Heart left ventricle (tissue), 16 donors: ENCODE measurements around the gene ISM1. TPM values are rescaled to one million over a fixed set of nuclear protein-coding genes. Genes with fewer than 3 reads are reported as not detected.

Experiments
- ATAC-seq, 4 donors: fragments of 200-7000 bp; cut with Tn5 transposase; one replicate each; pipeline ENCODE4 v1.9.1; 2020 to 2022; ENCODE audit warnings: moderate library complexity in 4 of 4, mild to moderate bottlenecking in 3 of 4, moderate number of reproducible peaks in 1 of 4
- DNase-seq, 5 donors: peaks; one replicate each; pipeline ENCODE4 v3.0.0-alpha.2; 2020
- H3K27ac ChIP-seq, 12 donors: fragments of 200-600 bp; sonication (generic) in 4 of 12; one replicate each; pipeline versions ENCODE4 v1.5.0 to v1.8.0; 2016 to 2022; ENCODE audit warnings: mild to moderate bottlenecking in 2 of 12
- H3K27me3 ChIP-seq, 9 donors: fragments of 200-600 bp; sonication (generic) in 2 of 9; one replicate each; pipeline versions ENCODE4 v1.5.1 to v1.8.0; 2016 to 2022; ENCODE audit warnings: mild to moderate bottlenecking in 3 of 9
- H3K36me3 ChIP-seq, 9 donors: fragments of 200-600 bp; sonication (generic) in 2 of 9; one replicate each; pipeline versions ENCODE4 v1.5.0 to v1.8.0; 2018 to 2022; ENCODE audit warnings: mild to moderate bottlenecking in 2 of 9
- H3K4me1 ChIP-seq, 12 donors: fragments of 200-600 bp; sonication (generic) in 4 of 12; one replicate each; pipeline versions ENCODE4 v1.5.0 to v1.8.0; 2016 to 2022; ENCODE audit warnings: mild to moderate bottlenecking in 3 of 12
- H3K4me3 ChIP-seq, 12 donors: fragments of 200-600 bp; sonication (generic) in 4 of 12; one replicate each; pipeline versions ENCODE4 v1.5.0 to v1.8.0; 2017 to 2022; ENCODE audit warnings: mild to moderate bottlenecking in 9 of 12, moderate library complexity in 4 of 12
- H3K9me3 ChIP-seq, 12 donors: fragments of 200-600 bp; sonication (generic) in 4 of 12; one replicate each; pipeline versions ENCODE4 v1.5.0 to v1.8.0; 2016 to 2022; ENCODE audit warnings: mild to moderate bottlenecking in 1 of 12
- CTCF ChIP-seq, 12 donors: fragments of 200-600 bp; sonication (generic) in 4 of 12; IDR thresholded peaks; one replicate each; pipeline versions ENCODE4 v1.5.0 to v1.8.0; 2018 to 2022; ENCODE audit warnings: antibody characterized with exemption in 12 of 12, mild to moderate bottlenecking in 5 of 12
- POLR2A ChIP-seq, 2 donors: fragments of 450-650 bp; IDR thresholded peaks; one replicate each; pipeline ENCODE4 v1.6.1; 2017; ENCODE audit warnings: antibody characterized with exemption in 2 of 2, mild to moderate bottlenecking in 2 of 2, moderate library complexity in 2 of 2
- WGBS, 4 donors: extraction: QIAGEN DNeasy Blood & Tissue Kit in 2 of 4; methylation state at CpG; one replicate each; pipeline versions ENCODE4 v1.1.5 to v1.1.7; 2013 to 2018; 5-methylcytosine and 5-hydroxymethylcytosine counted together
- intact Hi-C, 10 donors: fragments of 100-400 bp; cut with DNase I; formaldehyde crosslinking; loops; one replicate each; pipeline versions ENCODE4 v1.11.1 to v1.14.2; 2022
- polyA plus RNA-seq, 2 donors: library from polyadenylated mRNA; stranded (reverse); fragments of 200-250 nt; gene quantifications; one replicate each; pipeline ENCODE4 v1.2.3, GENCODE V29; 2013
- total RNA-seq, 9 donors: library from RNA; depleted of rRNA in 2 of 9; stranded (reverse); fragments of >200 nt in 2 of 9; fragmentation: NEBNext Ultra II Directional in 3 of 9; extraction: Animal tissue kit (Norgen Biotek cat#: 25700) in 3 of 9; gene quantifications; one replicate each; pipeline versions ENCODE4 v1.1.0 to v1.2.4, GENCODE V29; 2016 to 2023
- donor health status: ischemic (EF 13 %, LVEDD 7.1; RV severe dilation, severe dysfunction).
- donor health status: healthy with polysubstance abuse.
- donor health status: DM: no; HTN: yes; CAD: no.
- donor health status: DM: no; HTN: no; CAD: no.
- donor health status: ischemic (EF 25% LVEDD 6.9; RV normal size, moderate dysfunction).
- donor health status: ischemic (EF 25% LVEDD 5.7; RV mildly dilated, moderate dysfunction).
- donor health status: healthy.
- donor health status: DM: yes; HTN: yes; CAD: no.
- donor health status: ischemic (EF 35%, LVEDD 5.7; RV mildly dilated, moderate dysfunction).
- donor health status: nonischemic (EF 11% LVEDD 7.7; RV severe dilation, severe dysfunction).
- donor health status: DM: yes; HTN: yes; CAD: no.
- donor health status: PGD.
- donor health status: ischemic (EF 29% LVEDD 5.4; RV normal size, mild dysfunction).
- donor health status: nonischemic (EF 23%, LVEDD 6.1; RV moderate dilation, normal function).

The ISM1 gene
- total and polyA plus RNA-seq, 11 donors: 0.46 to 2.9 (median 1.4) TPM

DNA sequence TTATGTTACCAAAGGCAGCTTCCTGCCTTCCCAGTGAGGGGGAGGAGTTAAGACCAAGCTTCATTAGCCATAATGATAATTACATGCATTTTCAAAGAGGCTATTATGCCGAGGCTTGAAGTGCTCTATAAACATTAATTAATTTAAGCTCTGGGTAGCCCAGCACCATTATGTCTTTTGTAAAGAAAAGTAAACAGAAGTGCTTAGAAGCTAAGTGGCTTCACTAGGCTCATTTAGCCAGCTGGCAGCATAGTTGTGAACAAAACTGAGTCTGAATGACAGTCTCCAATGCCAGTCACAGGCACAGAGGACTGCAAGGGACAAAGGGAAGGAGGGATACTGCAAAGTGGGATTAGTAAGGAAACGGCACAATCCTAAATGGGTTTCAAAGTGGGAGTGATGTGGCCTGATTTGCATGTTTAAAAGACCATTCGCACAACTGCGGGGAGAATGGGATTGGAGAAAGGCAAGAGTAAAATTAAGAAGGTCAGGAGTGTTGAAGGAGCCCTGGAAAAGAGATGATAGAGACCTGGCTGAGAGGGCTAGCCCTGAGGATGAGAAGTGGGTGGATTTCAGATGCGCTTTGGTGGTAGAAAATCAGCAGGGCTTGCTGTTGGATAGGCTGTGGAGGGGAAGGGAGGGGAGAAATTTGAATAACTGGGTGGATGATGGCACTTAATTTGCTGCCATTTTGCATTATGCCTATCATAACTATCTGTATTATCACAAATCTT, 20.1 kb upstream of the ISM1 start:
- TF ChIP-seq POLR2A (IDR thresholded peaks at IDR 0.05) (no peak), CTCF (IDR thresholded peaks at IDR 0.05) (no peak)
- WGBS, 4 donors: 53 to 60% (median 54%) methylated on average over 5 of the region's 5 CpGs
- Histone ChIP-seq H3K27me3 (peaks cover 0 to 5% (median 0%) of the 10 kb centered on the region in 9 donors), H3K4me1 (no peaks in the 10 kb centered on the region), H3K9me3 (no peaks in the 10 kb centered on the region), H3K27ac (no peak overlapping the region), H3K4me3 (no peak overlapping the region), H3K36me3 (no peaks in the 10 kb centered on the region)
- ATAC-seq: no peak
- DNase-seq: no peak
- intact Hi-C loops: no loop called here

DNA sequence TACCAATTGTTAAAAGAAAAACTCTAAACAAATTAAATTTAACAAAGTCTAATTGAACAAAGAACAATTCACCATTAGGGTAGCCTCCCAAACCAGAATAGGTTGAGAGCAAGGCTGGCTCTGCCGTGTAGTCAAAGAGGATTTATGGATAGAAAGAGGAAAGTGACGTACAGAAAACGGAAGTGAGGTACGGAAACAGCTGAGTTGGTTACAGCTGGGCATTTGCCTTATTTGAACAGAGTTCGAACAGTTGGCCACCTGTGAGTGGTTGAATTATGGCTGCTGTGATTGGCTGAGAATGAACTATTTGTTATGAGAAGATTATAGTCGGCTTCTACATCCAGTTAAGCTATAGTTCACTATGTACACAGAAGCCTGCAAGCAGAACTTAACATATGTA, 18.5 kb upstream of the ISM1 start:
- 79 to 90% (median 84%) methylated on average over 6 of the region's 6 CpGs for WGBS, 4 donors
- H3K36me3 ChIP-seq: no peaks in the 10 kb centered on the region
- intact Hi-C loops: no loop called here
- H3K27ac ChIP-seq: no peak overlapping the region
- no peaks in the 10 kb centered on the region for H3K4me1 ChIP-seq
- peaks cover 0 to 5% (median 0%) of the 10 kb centered on the region in 9 donors for H3K27me3 ChIP-seq
- ATAC-seq (no peak), DNase-seq (no peak)
- peaks cover 0 to under 1% (median 0%) of the 10 kb centered on the region in 12 donors for H3K9me3 ChIP-seq
- no peak overlapping the region for H3K4me3 ChIP-seq
- TF ChIP-seq POLR2A (IDR thresholded peaks at IDR 0.05) (no peak), CTCF (IDR thresholded peaks at IDR 0.05) (no peak)

- ATAC-seq (no peak), DNase-seq (no peak)
- H3K27ac ChIP-seq: no peak overlapping the region
- WGBS, 4 donors: 78 to 88% (median 79%) methylated on average over 4 of the region's 4 CpGs
- H3K27me3 ChIP-seq: peaks cover 0 to 5% (median 0%) of the 10 kb centered on the region in 9 donors
- H3K4me1 ChIP-seq: no peaks in the 10 kb centered on the region
- intact Hi-C loops: no loop called here
- peaks cover 0 to 2% (median 0%) of the 10 kb centered on the region in 12 donors for H3K9me3 ChIP-seq
- H3K4me3 ChIP-seq: no peak overlapping the region
- TF ChIP-seq CTCF (IDR thresholded peaks at IDR 0.05) (no peak), POLR2A (IDR thresholded peaks at IDR 0.05) (no peak)
- no peaks in the 10 kb centered on the region for H3K36me3 ChIP-seq
These were observed 15.6 kb upstream of the ISM1 start for GRCh38 chr20:13205425-13205824.

- Histone ChIP-seq H3K4me1 (no peaks in the 10 kb centered on the region), H3K9me3 (peaks cover 0 to 2% (median 0%) of the 10 kb centered on the region in 12 donors), H3K4me3 (no peak overlapping the region), H3K27ac (no peak overlapping the region), H3K36me3 (no peaks in the 10 kb centered on the region), H3K27me3 (peaks cover 0 to 5% (median 0%) of the 10 kb centered on the region in 9 donors)
- no peak for DNase-seq
- intact Hi-C loops: no loop called here
- TF ChIP-seq POLR2A (IDR thresholded peaks at IDR 0.05) (no peak), CTCF (IDR thresholded peaks at IDR 0.05) (no peak)
- 67 to 95% (median 73%) methylated on average over 5 of the region's 5 CpGs for WGBS, 4 donors
- ATAC-seq: no peak
These were observed 15.1 kb upstream of the ISM1 start for GRCh38 chr20:13205848-13206434.
